HepG2 (cell line): Measurements from ENCODE around the gene NEURL1B. TPM values are rescaled to one million over a fixed set of nuclear protein-coding genes. Genes with fewer than 3 reads are reported as not detected.

Experiments used
- EP300 ChIP-seq, 3 experiments: sonication (generic) in 1 of 3; formaldehyde crosslinking in 1 of 3; IDR thresholded peaks; 2 replicates each; pipeline versions ENCODE4 v1.5.1 to v1.6.1; 2011 to 2020; ENCODE audit warnings: low read depth in 2 of 3, low read length in 2 of 3, borderline replicate concordance in 1 of 3, improper control_type of control experiment in 1 of 3, mild to moderate bottlenecking in 1 of 3, missing genetic modification reagents in 1 of 3, moderate library complexity in 1 of 3
- GATAD2A ChIP-seq: IDR thresholded peaks from 2 replicates; pipeline ENCODE4 v1.6.1; 2016
- HNRNPLL ChIP-seq: fragments of 200-400 bp; formaldehyde crosslinking; IDR thresholded peaks from 2 replicates; pipeline ENCODE4 v1.6.1; 2017; ENCODE audit warnings: mild to moderate bottlenecking, low read depth, low read length; ENCODE audit not compliant: poor library complexity, severe bottlenecking
- MBD4 ChIP-seq: IDR thresholded peaks from 2 replicates; pipeline ENCODE4 v1.6.1; 2012; ENCODE audit warnings: low read length, inconsistent platforms, borderline replicate concordance
- RARA ChIP-seq: IDR thresholded peaks from 2 replicates; pipeline ENCODE4 v1.6.1; 2016; ENCODE audit warnings: missing genetic modification reagents, missing compliant biosample characterization
- ZBTB21 ChIP-seq: sonication (generic); formaldehyde crosslinking; IDR thresholded peaks from 2 replicates; pipeline ENCODE4 v1.4.0; 2020; ENCODE audit warnings: missing genetic modification reagents
- ZBTB7B ChIP-seq: sonication (generic); formaldehyde crosslinking; IDR thresholded peaks from 2 replicates; pipeline ENCODE4 v1.4.0; 2020; ENCODE audit warnings: missing genetic modification reagents
- ZFP36L1 ChIP-seq: sonication (generic); formaldehyde crosslinking; IDR thresholded peaks from 2 replicates; pipeline ENCODE4 v1.8.0; 2022; ENCODE audit warnings: mild to moderate bottlenecking, missing genetic modification reagents, moderate library complexity
- ZNF124 ChIP-seq: sonication (generic); formaldehyde crosslinking; IDR thresholded peaks from 2 replicates; pipeline ENCODE4 v1.4.0; 2020; ENCODE audit warnings: missing genetic modification reagents
- ZNF17 ChIP-seq: sonication (generic); formaldehyde crosslinking; IDR thresholded peaks from 2 replicates; pipeline ENCODE4 v1.5.0; 2020; ENCODE audit warnings: mild to moderate bottlenecking, missing genetic modification reagents
- ZNF512 ChIP-seq: sonication (generic); formaldehyde crosslinking; IDR thresholded peaks from 2 replicates; pipeline ENCODE4 v1.4.0; 2020; ENCODE audit warnings: mild to moderate bottlenecking, missing genetic modification reagents
- ZNF839 ChIP-seq: sonication (generic); formaldehyde crosslinking; IDR thresholded peaks from 2 replicates; pipeline ENCODE4 v1.4.0; 2020; ENCODE audit warnings: missing genetic modification reagents, mild to moderate bottlenecking, borderline replicate concordance
- ZSCAN9 ChIP-seq: IDR thresholded peaks from 2 replicates; pipeline ENCODE4 v1.6.1; 2016; ENCODE audit warnings: borderline replicate concordance
- polyA plus RNA-seq, 8 experiments: library from polyadenylated mRNA; depleted of rRNA in 3 of 8; stranded (reverse) in 7 of 8; unstranded in 1 of 8; fragments of >200 nt; fragmentation: Illumina TruSeq in 4 of 8; extraction: Trizol in 4 of 8; gene quantifications; 2 replicates each; pipeline versions ENCODE4 v1.2.1 to v1.2.3, GENCODE V29; 2011 to 2016; ENCODE audit warnings: low read depth in 4 of 8, missing spikeins in 1 of 8, mixed read lengths in 1 of 8; ENCODE audit not compliant: insufficient read depth in 1 of 8
- total RNA-seq, 5 experiments: library from RNA; depleted of rRNA; stranded (reverse); fragments of >200 nt; fragmentation: Illumina TruSeq; extraction: Trizol; gene quantifications; 2 replicates each; pipeline ENCODE4 v1.2.3, GENCODE V29; 2016; ENCODE audit warnings: low read depth in 1 of 5
- TF ChIP-seq, protein P1 (sequence below): IDR thresholded peaks from 2 replicates; pipeline ENCODE4 v1.6.1; 2016; ENCODE audit warnings: low read depth, borderline replicate concordance
- TF ChIP-seq, protein P2 (sequence below): sonication (generic); formaldehyde crosslinking; IDR thresholded peaks from 2 replicates; pipeline ENCODE4 v1.5.1; 2020; ENCODE audit warnings: missing genetic modification reagents, mild to moderate bottlenecking, borderline replicate concordance
- TF ChIP-seq, protein P3 (sequence below): sonication (generic); formaldehyde crosslinking; IDR thresholded peaks from 2 replicates; pipeline ENCODE4 v1.5.1; 2020; ENCODE audit warnings: missing genetic modification reagents, mild to moderate bottlenecking, borderline replicate concordance
- TF ChIP-seq, protein P4 (sequence below): IDR thresholded peaks from 2 replicates; pipeline ENCODE4 v1.6.1; 2018; ENCODE audit warnings: missing genetic modification reagents, mild to moderate bottlenecking, missing compliant biosample characterization
- TF ChIP-seq, protein P5 (sequence below), 2 experiments: sonication (generic) in 1 of 2; formaldehyde crosslinking in 1 of 2; IDR thresholded peaks; 2 replicates each; pipeline versions ENCODE4 v1.4.0 to v1.6.1; 2016 to 2020; ENCODE audit warnings: borderline replicate concordance in 1 of 2, low read depth in 1 of 2, mild to moderate bottlenecking in 1 of 2, missing genetic modification reagents in 1 of 2

NEURL1B gene
- total and polyA plus RNA-seq, 2 of the 13 experiments (the other 11 are each of a cell fraction or from before 2014, with no cell fraction given), result 0.09 to 0.13 TPM

DNA sequence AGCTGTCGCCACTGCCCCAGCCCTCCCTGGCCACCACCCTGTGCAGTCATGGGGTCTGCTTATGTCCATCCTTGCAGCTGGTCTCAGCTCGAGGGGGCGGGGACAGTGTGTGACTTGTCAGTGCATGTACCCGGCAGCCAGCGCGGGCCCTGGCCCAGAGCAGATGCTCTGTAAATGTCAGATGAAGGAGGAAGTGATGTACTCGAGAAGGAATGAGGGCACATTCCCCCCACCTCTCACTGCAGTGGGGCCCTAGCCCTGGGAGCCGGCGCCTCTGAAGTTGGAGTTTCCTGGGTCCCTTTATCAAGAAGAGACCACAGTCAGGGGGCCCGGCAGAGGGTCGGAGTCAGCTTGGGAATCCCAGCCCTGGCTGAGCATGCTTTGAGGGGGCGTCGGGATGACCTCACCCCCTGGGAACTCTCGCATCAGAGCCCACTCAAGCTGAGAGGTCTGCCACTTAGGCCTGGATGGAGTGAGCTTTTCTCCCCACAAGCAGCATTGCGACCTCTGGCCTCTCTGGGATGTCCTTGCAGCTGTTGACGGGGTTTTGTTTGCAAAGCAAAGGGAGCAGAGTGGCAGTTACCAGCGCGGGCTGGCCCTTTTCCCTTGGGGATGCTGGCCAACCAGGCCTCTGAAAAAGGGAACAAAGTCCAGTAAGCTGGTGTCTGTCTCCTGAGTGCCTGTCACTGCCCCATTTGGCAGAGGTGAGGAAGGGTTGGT lies 19.0 kb downstream of the NEURL1B start (continued):
- no peak for TF ChIP-seq ZBTB21 (CRISPR knock-in tag)
- no peak for TF ChIP-seq ZFP36L1 (CRISPR knock-in tag)
- TF ChIP-seq, protein P1, sequence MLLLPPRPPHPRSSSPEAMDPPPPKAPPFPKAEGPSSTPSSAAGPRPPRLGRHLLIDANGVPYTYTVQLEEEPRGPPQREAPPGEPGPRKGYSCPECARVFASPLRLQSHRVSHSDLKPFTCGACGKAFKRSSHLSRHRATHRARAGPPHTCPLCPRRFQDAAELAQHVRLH (CRISPR knock-in tag), result peak; percentile 72; the same call in 1 of the 2 replicates
- TF ChIP-seq, protein P2, sequence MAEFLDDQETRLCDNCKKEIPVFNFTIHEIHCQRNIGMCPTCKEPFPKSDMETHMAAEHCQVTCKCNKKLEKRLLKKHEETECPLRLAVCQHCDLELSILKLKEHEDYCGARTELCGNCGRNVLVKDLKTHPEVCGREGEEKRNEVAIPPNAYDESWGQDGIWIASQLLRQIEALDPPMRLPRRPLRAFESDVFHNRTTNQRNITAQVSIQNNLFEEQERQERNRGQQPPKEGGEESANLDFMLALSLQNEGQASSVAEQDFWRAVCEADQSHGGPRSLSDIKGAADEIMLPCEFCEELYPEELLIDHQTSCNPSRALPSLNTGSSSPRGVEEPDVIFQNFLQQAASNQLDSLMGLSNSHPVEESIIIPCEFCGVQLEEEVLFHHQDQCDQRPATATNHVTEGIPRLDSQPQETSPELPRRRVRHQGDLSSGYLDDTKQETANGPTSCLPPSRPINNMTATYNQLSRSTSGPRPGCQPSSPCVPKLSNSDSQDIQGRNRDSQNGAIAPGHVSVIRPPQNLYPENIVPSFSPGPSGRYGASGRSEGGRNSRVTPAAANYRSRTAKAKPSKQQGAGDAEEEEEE, result no peak
- TF ChIP-seq, protein P3, sequence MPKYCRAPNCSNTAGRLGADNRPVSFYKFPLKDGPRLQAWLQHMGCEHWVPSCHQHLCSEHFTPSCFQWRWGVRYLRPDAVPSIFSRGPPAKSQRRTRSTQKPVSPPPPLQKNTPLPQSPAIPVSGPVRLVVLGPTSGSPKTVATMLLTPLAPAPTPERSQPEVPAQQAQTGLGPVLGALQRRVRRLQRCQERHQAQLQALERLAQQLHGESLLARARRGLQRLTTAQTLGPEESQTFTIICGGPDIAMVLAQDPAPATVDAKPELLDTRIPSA (CRISPR knock-in tag), result no peak
- TF ChIP-seq EP300 (IDR thresholded peaks at IDR 0.05; ENCODE audit: low read depth in 2 of 2, low read length in 2 of 2), result peak in 1 of 2 experiments; percentile 53; a peak in 1 of 4 replicates
- peak; percentile 75 for TF ChIP-seq EP300 (CRISPR knock-in tag; IDR thresholded peaks at IDR 0.05; ENCODE audit: borderline replicate concordance)
- TF ChIP-seq RARA (CRISPR knock-in tag), result peak; percentile 60
- TF ChIP-seq MBD4, result no peak
- peak; percentile 57 for TF ChIP-seq GATAD2A
- TF ChIP-seq ZNF512 (CRISPR knock-in tag), result no peak
- peak; percentile 95 for TF ChIP-seq ZBTB7B (CRISPR knock-in tag)
- TF ChIP-seq, protein P4, sequence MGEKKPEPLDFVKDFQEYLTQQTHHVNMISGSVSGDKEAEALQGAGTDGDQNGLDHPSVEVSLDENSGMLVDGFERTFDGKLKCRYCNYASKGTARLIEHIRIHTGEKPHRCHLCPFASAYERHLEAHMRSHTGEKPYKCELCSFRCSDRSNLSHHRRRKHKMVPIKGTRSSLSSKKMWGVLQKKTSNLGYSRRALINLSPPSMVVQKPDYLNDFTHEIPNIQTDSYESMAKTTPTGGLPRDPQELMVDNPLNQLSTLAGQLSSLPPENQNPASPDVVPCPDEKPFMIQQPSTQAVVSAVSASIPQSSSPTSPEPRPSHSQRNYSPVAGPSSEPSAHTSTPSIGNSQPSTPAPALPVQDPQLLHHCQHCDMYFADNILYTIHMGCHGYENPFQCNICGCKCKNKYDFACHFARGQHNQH (CRISPR knock-in tag), result peak; percentile 84; the same call in 1 of the 2 replicates
- TF ChIP-seq ZSCAN9 (CRISPR knock-in tag), result peak; percentile 44
- TF ChIP-seq, protein P5, sequence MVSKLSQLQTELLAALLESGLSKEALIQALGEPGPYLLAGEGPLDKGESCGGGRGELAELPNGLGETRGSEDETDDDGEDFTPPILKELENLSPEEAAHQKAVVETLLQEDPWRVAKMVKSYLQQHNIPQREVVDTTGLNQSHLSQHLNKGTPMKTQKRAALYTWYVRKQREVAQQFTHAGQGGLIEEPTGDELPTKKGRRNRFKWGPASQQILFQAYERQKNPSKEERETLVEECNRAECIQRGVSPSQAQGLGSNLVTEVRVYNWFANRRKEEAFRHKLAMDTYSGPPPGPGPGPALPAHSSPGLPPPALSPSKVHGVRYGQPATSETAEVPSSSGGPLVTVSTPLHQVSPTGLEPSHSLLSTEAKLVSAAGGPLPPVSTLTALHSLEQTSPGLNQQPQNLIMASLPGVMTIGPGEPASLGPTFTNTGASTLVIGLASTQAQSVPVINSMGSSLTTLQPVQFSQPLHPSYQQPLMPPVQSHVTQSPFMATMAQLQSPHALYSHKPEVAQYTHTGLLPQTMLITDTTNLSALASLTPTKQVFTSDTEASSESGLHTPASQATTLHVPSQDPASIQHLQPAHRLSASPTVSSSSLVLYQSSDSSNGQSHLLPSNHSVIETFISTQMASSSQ (IDR thresholded peaks at IDR 0.05; ENCODE audit: low read depth), result 0 out of 2 replicates have a peak, but pooled peaks have one; percentile 8
- TF ChIP-seq, protein P5 (CRISPR knock-in tag; IDR thresholded peaks at IDR 0.05; ENCODE audit: borderline replicate concordance), result peak; percentile 71; the same call in 1 of the 2 replicates
- TF ChIP-seq ZNF17, result no peak
- no peak for TF ChIP-seq ZNF839 (CRISPR knock-in tag)
- peak; percentile 33 for TF ChIP-seq HNRNPLL
- TF ChIP-seq ZNF124 (CRISPR knock-in tag), result peak; percentile 46; the same call in 1 of the 2 replicates
